HG03469 (cell line): ENCODE data around the gene FAM107B.
A peak's percentile ranks its signal among the peaks of the same experiment; 100 is the strongest.

Source experiments
- ATAC-seq: cut with Tn5 transposase; IDR thresholded peaks from one replicate; pipeline ENCODE4 v1.9.1; 2021; ENCODE audit warnings: mild to moderate bottlenecking, moderate library complexity, moderate number of reproducible peaks; ENCODE audit not compliant: unreplicated experiment

The FAM107B gene

DNA sequence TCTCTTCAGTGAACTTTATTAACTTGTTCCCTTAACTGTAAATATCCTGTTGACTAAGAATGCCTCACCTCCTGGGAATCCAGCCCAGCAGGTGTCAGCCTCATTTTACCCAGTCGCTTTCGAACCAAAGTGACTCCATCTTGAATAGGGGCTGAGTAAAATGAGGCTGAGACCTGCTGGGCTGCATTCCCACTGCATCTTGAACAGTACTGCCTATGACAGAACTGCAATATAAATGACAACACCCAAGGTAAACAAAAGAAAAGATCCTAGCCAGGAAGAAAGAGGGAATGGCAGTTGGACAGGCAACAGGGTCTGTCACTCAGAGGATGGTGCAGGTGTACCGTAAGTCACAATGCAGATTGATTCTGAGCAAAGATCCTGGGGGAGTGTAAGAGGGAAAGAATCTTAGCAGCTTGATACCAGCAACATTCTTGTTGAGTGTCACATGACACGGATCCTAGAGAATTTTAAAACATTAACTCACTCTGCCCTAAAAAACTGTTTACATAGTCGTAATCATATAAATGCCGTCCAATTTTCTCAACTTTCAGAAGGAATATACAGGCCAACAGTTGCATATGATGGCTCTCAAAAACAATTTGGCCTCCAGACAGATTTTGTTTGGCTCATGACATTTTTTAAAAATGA is 4.4 kb upstream of the FAM107B start:
- no peak for ATAC-seq

GRCh38 chr10:14776546-14776945 is 1.8 kb upstream of the FAM107B start:
- ATAC-seq: no peak

DNA sequence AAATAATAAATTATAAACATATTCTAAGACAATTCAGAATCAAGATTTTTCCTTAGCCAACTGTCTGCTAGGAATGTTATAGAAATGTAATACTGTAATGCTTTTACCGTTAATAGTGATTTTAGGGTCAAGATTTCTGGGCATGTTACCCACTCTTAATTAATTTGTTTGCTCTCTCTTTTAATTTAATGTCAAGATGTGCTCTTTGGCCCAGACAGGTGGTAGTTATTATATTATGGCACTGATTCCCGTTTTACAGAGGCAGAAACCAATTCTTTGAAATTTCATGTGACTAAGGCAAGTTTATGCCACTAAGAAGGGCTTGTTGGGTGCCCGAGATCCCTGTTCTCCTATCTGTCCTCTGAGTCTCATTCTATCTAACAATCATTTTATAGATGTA is 959 bp upstream of the FAM107B start:
- ATAC-seq: no peak

- no peak for ATAC-seq
Measured at GRCh38 chr10:14774214-14774580, 500 bp downstream of the FAM107B start.

- ATAC-seq: no peak
Measured at GRCh38 chr10:14773551-14774213, 1.0 kb downstream of the FAM107B start.

DNA sequence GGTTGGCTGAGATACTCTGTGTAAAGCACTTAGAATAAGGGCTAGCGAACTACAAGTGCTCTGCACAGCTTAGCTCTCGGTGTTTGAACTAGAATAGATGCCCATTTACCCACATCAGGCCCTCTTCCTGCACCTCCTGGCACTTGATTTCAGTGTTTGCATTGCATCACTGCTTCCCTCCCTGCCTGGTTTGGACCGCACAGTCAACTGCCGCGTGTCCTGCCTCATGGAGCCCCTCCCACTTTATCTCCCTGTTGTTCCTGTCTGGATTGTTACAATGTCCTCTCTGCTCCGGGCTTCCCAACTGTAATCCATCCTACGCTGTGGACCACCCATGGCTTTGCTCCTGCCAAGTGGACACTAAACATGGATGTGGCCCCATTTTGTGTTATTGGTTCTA is 2.3 kb downstream of the FAM107B start:
- no peak for ATAC-seq

- ATAC-seq: no peak
Measured at GRCh38 chr10:14770927-14771326, 3.8 kb downstream of the FAM107B start.

DNA sequence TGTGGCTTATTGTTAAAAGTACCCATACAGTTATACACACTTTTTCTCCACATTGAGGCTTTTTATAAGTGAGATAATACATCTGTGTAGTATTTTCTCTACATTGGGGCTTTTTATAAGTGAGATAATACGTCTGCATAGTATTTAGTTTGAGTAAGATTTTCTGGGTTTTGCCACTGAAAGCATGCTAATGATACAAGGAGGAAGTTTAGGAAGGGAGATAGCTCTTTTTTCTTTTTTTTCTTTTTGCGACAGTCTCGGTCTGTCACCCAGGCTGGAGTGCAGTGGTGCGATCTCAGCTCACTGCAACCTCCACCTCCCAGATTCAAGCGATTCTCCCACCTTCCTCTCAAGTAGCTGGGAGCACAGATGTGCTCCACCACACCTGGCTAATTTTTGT is 13.3 kb downstream of the FAM107B start:
- ATAC-seq: no peak

DNA sequence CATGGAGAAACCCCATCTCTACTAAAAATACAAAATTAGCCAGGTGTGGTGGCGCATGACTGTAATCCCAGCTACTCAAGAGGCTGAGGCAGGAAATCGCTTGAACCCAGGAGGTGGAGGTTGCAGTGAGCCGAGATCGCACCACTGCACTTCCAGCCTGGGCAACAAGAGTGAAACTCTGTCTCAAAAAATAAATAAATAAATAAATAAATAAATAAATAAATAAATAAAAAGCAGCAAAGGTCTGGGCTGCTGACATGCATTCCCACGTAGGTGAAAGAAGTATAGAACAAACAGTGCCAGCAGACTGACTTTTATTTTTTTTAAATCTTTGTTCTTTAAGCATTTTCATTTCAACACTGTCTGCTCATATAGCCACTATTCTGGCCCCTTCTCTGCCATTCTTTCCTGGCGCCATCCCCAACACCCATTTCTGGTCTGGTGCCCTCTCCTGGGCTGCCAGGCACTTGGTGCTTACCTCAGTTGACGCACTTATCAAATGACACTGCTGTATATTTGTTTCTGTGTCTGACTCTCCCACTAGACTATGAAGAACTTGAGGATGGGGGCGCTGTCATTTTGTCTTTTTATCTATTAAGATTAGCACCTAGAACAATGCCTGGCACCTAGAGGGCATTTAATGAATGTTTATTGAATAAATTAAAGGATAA is 15.6 kb downstream of the FAM107B start:
- ATAC-seq: no peak

DNA sequence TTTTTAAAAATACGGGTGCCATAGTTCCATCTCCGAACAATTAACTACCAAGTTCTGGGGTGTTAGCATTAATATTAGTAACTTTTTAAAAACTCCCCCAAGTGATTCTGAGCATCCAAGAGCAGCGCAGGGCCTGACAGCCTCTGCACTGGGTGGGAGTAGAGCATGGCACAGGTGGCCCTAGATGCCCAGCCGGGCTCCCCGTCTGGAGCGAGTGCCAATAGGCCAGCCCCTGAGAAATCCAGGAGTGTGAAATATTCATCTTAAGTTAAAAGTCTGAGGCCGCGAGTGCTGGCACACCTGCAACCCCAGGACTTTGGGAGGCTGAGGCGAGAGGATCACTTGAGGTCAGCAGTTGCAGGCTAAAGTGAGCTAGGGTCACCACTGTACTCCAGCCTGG is 16.2 kb downstream of the FAM107B start:
- ATAC-seq: no peak

GRCh38 chr10:14757986-14758385 is 16.7 kb downstream of the FAM107B start:
- no peak for ATAC-seq

DNA sequence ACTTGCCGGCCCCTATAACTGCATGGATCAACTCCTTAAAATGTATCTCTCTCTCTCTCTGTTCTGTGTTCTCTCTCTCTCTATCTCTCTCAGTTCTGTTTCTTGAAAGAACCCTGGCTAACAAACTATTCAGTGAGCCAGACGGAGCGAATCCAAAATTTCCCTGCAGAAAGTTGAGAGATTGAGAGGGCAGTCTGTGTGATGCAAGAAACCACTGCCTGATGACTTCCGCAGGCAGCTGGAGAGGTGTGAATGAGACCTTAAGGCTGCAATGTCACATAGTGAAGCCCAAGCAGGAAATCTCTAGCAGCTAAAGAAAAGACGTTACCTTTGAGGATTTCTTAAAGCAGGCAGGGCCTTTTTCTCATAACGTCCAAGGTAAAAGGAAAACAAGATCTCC is 17.3 kb downstream of the FAM107B start:
- ATAC-seq: no peak

DNA sequence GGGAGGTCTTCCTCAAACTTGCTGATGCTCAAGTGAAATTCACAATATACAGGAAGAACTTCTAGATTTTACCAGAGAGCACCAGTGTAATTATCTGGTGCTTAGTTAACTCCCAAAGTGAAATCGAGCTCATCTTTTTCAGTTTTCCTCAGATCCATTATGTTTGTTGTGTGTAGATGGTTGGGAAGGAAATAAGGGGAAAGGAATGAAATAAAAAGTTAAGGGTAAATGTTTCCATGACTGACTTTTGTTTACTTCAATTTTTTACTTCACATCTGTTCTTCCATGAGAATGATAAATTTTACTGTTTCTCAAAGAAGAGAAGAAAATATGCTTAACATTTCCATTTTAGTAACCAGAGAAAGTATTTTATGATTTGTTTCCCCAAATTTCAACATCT is 21.3 kb downstream of the FAM107B start:
- ATAC-seq: no peak

GRCh38 chr10:14751921-14752320 is 22.8 kb downstream of the FAM107B start:
- no peak for ATAC-seq

GRCh38 chr10:14751014-14751896 is 23.4 kb downstream of the FAM107B start:
- no peak for ATAC-seq

- no peak for ATAC-seq
Measured at GRCh38 chr10:14749070-14749809, 25.5 kb downstream of the FAM107B start.

DNA sequence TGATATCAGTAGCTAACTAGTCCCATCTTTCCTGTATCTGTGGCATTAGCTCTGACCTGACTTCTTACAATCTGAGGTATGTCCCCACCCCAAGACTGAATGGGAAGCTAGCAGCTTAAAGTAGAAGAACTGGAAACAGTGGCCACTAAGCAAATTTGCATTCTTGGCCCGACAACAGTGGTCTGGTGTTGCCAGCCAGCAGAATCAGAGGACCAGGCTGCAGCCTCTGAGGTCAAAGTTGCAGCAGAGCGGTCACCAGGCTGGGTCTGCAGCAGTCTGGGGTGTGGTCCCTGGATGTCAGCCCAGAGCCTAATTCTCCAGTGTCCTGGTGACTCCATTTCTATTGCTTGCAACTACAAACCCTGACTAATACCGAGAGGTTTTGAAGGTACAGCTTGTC is 26.3 kb downstream of the FAM107B start:
- no peak for ATAC-seq

- peak; percentile 91 for ATAC-seq
Measured at GRCh38 chr10:14742815-14743214, 31.9 kb downstream of the FAM107B start.

DNA sequence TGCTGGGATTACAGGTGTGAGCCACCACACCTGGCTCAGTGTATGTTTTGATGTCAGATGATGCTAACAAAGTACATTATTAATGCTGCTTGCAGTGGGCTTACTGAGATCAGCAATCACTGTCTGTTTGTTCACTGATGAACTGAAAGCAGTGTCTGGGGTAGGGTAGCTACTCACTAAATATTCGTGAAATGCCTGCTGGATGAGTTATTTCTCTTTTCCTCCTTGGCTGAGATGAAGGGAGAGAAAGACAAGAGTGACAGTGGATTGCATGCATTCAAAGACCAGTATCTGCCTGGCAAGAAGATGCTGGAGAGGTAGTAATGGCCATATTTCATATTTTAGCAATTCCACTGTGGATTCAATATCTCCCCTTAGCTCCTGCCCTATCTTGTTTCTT is 32.3 kb downstream of the FAM107B start:
- no peak for ATAC-seq

- no peak for ATAC-seq
Measured at GRCh38 chr10:14740684-14741247, 33.9 kb downstream of the FAM107B start.
